NCI-H748 (cell line): ENCODE measurements around the gene TMEM154.

Experiments used
- DNase-seq: peaks from one replicate; lab custom pipeline; 2025; ENCODE audit not compliant: unreplicated experiment; lab: John Stamatoyannopoulos, UW

The TMEM154 gene

GRCh38 chr4:152696764-152697261 lies 17.0 kb upstream of the TMEM154 start:
- DNase-seq, result no peak

DNA sequence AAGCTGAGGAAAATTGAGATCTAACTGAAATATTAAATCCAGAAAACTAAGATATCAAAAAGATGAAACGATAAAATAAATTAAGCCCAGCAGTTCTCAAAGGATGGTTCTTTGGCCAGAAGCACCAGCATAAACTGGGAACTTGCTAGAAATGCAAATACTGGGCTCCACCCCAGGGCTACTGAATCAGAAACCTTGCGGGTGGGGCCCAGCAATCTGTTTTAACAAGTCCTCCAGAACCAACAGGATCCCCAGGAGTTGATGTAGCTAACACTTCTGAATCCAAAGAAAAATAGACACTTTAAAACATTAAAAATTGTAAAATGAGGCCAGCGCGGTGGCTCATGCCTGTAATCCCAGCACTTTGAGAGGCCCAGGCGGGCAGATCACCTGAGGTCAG lies 14.1 kb upstream of the TMEM154 start:
- no peak for DNase-seq

GRCh38 chr4:152691761-152692160 lies 12.0 kb upstream of the TMEM154 start:
- DNase-seq, result peak; percentile 82

GRCh38 chr4:152690706-152691651 lies 11.2 kb upstream of the TMEM154 start:
- peak; percentile 91 for DNase-seq

GRCh38 chr4:152689615-152690501 lies 10.1 kb upstream of the TMEM154 start:
- no peak for DNase-seq

GRCh38 chr4:152687974-152688599 lies 8.3 kb upstream of the TMEM154 start:
- DNase-seq, result no peak

- DNase-seq, result no peak
These were observed 6.7 kb upstream of the TMEM154 start for GRCh38 chr4:152686452-152687013.

- no peak for DNase-seq
These were observed 4.8 kb upstream of the TMEM154 start for GRCh38 chr4:152684587-152684986.

- DNase-seq, result no peak
These were observed 4.2 kb upstream of the TMEM154 start for GRCh38 chr4:152684007-152684406.

- DNase-seq, result no peak
These were observed 2.5 kb upstream of the TMEM154 start for GRCh38 chr4:152682143-152682941.

GRCh38 chr4:152680988-152681603 lies 1.3 kb upstream of the TMEM154 start:
- peak; percentile 77 for DNase-seq

DNA sequence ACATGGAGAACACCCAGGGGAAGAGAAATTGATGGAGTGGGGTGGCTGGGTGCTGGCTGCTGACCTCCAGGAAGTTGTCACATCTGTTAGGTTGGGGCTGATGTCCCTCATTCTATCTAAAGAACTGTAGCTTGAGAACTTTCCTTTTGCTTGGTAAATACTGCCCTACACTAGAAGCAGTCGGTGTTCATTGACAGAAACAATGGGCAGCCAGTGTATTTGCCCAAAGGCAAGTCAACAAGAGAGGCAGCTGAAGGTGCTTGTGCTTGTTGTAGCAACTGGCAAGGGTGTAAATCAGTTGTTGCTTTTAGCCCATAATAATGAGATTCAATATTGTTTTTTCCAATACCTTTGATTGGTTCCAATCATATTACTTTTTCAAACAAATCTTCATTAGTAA lies 956 bp downstream of the TMEM154 start:
- DNase-seq, result peak; percentile 75

- DNase-seq, result no peak
These were observed 2.7 kb downstream of the TMEM154 start for GRCh38 chr4:152677117-152677516.

GRCh38 chr4:152676052-152676854 lies 3.5 kb downstream of the TMEM154 start:
- DNase-seq, result no peak

DNA sequence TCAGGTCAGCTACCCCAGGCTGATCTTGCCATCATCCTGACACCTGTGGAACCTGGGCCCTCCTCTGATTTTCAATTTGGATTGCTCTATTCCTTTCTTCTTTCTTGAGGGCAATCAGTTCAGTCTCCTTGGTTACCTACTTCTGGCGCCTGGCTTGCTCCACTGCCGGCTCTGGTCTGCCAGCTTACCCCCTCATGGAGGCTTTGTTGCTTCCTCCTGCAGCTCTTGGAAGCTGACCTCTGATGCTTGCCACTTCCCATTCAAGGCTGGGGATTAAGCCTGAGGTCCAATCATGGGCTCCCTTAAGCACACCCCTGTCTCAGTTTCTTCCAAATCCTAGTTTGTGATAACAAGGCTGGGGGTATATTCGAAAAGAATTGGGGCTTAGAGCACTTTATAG lies 5.4 kb downstream of the TMEM154 start:
- no peak for DNase-seq

DNA sequence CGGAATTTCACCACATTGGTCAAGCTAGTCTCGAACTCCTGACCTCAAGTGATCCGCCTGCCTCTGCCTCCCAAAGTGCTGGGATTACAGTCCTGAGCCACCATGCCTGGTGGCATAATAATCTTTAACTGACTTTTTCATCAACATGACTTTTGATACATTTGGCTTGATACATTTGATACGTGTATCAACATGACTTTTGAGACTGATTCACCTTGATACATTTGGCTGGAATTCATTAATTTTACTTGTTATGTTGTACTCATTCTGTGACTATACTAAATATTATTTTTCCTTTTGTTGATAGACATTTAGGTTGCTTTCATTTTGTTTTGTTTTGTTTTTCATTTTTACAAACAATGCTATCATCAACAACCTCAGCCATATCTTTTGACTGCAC lies 6.3 kb downstream of the TMEM154 start:
- no peak for DNase-seq

DNA sequence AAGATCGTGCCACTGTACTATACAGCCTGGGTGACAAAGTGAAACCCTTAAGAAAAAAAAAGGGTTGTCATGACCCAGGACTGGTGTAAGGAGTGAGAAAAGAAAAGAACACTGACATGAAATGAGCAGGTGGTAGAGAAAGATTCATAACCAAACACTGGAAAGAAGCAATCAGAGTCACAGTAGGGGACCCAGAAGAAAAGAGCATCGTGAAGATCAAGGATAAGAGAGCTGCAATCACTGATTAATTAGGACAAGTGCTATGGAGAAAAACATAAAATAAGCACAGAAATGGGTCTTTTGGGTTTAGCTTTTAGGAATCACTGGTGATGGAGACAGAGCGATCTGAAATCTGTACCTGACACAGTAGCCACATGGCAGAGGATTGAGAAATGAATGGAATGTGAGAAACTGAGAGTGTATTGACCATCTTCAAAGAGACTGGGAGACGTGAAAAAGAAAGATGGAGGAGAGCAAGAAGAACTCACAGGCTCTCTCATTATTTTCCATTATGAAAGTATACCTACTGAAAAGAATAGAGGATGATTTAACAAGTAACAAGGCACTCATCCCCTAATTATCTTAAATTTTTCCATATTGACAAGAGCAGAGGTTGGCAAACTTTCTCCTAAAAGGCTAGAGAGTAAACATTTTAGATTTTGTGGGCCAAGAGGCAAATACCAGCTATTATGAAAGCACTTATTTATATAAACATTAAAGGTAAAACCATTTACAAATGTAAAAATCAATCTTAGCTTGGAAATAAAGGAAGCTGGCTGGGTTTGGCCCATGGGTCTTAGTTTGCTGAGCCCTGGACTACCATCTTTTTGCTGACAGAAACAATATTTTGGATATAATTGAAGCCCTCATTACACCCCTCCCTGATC lies 7.3 kb downstream of the TMEM154 start:
- DNase-seq, result peak; percentile 3
